HL-60 (cell line): Measurements from ENCODE around the gene GNAT1.

ENCODE experiments used
- POLR2AphosphoS5 ChIP-seq: IDR thresholded peaks from 2 replicates; pipeline ENCODE4 v1.6.1; 2012; ENCODE audit warnings: low read depth
- TF ChIP-seq, protein P1 (sequence below): IDR thresholded peaks from 2 replicates; pipeline ENCODE4 v1.6.1; 2012; ENCODE audit warnings: low read depth; ENCODE audit not compliant: insufficient replicate concordance
- TF ChIP-seq, protein P2 (sequence below): IDR thresholded peaks from one replicate; pipeline ENCODE4 v1.5.1; 2011; ENCODE audit warnings: low read length, control low read depth, inconsistent platforms; ENCODE audit not compliant: insufficient read depth

DNA sequence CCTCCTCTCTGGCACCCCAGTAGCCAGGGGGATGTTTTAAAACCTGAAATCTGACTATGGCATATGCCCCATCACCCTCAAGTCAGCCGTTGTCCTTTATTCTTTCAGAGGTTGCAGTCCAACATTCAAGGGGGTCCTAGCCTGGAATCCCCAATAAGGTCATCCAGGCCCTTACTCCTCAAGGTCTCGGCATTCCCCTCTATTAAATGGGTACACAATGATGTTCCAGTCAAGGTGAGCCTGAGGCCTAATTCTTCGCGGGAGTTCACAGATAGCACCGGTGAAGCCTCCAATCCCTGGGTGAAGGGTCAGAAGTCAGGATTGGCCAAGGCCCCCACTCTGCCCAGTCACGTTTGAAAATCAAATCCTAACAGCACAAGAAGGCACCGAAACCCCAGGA lies 44.4 kb upstream of the GNAT1 start:
- TF ChIP-seq, protein P1, sequence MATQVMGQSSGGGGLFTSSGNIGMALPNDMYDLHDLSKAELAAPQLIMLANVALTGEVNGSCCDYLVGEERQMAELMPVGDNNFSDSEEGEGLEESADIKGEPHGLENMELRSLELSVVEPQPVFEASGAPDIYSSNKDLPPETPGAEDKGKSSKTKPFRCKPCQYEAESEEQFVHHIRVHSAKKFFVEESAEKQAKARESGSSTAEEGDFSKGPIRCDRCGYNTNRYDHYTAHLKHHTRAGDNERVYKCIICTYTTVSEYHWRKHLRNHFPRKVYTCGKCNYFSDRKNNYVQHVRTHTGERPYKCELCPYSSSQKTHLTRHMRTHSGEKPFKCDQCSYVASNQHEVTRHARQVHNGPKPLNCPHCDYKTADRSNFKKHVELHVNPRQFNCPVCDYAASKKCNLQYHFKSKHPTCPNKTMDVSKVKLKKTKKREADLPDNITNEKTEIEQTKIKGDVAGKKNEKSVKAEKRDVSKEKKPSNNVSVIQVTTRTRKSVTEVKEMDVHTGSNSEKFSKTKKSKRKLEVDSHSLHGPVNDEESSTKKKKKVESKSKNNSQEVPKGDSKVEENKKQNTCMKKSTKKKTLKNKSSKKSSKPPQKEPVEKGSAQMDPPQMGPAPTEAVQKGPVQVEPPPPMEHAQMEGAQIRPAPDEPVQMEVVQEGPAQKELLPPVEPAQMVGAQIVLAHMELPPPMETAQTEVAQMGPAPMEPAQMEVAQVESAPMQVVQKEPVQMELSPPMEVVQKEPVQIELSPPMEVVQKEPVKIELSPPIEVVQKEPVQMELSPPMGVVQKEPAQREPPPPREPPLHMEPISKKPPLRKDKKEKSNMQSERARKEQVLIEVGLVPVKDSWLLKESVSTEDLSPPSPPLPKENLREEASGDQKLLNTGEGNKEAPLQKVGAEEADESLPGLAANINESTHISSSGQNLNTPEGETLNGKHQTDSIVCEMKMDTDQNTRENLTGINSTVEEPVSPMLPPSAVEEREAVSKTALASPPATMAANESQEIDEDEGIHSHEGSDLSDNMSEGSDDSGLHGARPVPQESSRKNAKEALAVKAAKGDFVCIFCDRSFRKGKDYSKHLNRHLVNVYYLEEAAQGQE = no peak
- no peak for TF ChIP-seq POLR2AphosphoS5
- TF ChIP-seq, protein P2, sequence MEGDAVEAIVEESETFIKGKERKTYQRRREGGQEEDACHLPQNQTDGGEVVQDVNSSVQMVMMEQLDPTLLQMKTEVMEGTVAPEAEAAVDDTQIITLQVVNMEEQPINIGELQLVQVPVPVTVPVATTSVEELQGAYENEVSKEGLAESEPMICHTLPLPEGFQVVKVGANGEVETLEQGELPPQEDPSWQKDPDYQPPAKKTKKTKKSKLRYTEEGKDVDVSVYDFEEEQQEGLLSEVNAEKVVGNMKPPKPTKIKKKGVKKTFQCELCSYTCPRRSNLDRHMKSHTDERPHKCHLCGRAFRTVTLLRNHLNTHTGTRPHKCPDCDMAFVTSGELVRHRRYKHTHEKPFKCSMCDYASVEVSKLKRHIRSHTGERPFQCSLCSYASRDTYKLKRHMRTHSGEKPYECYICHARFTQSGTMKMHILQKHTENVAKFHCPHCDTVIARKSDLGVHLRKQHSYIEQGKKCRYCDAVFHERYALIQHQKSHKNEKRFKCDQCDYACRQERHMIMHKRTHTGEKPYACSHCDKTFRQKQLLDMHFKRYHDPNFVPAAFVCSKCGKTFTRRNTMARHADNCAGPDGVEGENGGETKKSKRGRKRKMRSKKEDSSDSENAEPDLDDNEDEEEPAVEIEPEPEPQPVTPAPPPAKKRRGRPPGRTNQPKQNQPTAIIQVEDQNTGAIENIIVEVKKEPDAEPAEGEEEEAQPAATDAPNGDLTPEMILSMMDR = no peak
